SK-N-SH treated with all-trans-retinoic acid at 6 μM for 48 hours (cell line): ENCODE measurements around the gene CIDEC.

ENCODE experiments used
- ATAC-seq: fragments of 200-7000 bp; cut with Tn5 transposase; 3 replicates; pipeline ENCODE4 v1.9.1; 2020; ENCODE audit warnings: mild to moderate bottlenecking, moderate library complexity
- ARNTL ChIP-seq: fragments of 450-650 bp; formaldehyde crosslinking; IDR thresholded peaks from 2 replicates; pipeline ENCODE4 v1.5.0; 2020; ENCODE audit warnings: low read depth, mild to moderate bottlenecking, moderate library complexity, borderline replicate concordance
- BACH2 ChIP-seq: fragments of 250-450 bp; sonication (Bioruptor Pico); IDR thresholded peaks from 2 replicates; pipeline ENCODE4 v1.9.0; 2021; ENCODE audit warnings: mild to moderate bottlenecking, borderline replicate concordance
- CREB5 ChIP-seq: fragments of 250-450 bp; sonication (Bioruptor Pico); IDR thresholded peaks from 2 replicates; pipeline ENCODE4 v1.5.1; 2020; ENCODE audit warnings: low read depth, mild to moderate bottlenecking, moderate library complexity
- CSDC2 ChIP-seq: fragments of 250-450 bp; sonication (Bioruptor Pico); IDR thresholded peaks from 2 replicates; pipeline ENCODE4 v1.5.0; 2020; ENCODE audit warnings: mild to moderate bottlenecking, moderate library complexity
- CSRNP3 ChIP-seq: fragments of 250-450 bp; sonication (Bioruptor Pico); IDR thresholded peaks from 2 replicates; pipeline ENCODE4 v1.5.1; 2021; ENCODE audit warnings: mild to moderate bottlenecking, moderate library complexity
- ESRRG ChIP-seq: fragments of 250-450 bp; sonication (Bioruptor Pico); IDR thresholded peaks from 2 replicates; pipeline ENCODE4 v1.6.1; 2021; ENCODE audit warnings: mild to moderate bottlenecking
- GLIS3 ChIP-seq: fragments of 250-450 bp; sonication (Bioruptor Pico); IDR thresholded peaks from 2 replicates; pipeline ENCODE4 v1.5.0; 2020; ENCODE audit warnings: mild to moderate bottlenecking, moderate library complexity
- OSR1 ChIP-seq: fragments of 250-450 bp; sonication (Bioruptor Pico); IDR thresholded peaks from 2 replicates; pipeline ENCODE4 v1.8.0; 2022; ENCODE audit warnings: moderate library complexity, mild to moderate bottlenecking, inconsistent platforms
- PATZ1 ChIP-seq: fragments of 250-450 bp; sonication (Bioruptor Pico); IDR thresholded peaks from 2 replicates; pipeline ENCODE4 v1.8.0; 2020; ENCODE audit warnings: mild to moderate bottlenecking, moderate library complexity, borderline replicate concordance
- POU6F1 ChIP-seq: fragments of 250-450 bp; sonication (Bioruptor Pico); IDR thresholded peaks from 2 replicates; pipeline ENCODE4 v1.8.0; 2021; ENCODE audit warnings: low read depth, mild to moderate bottlenecking, moderate library complexity, borderline replicate concordance
- PPARA ChIP-seq: fragments of 250-450 bp; sonication (Bioruptor Pico); IDR thresholded peaks from 2 replicates; pipeline ENCODE4 v1.5.0; 2020; ENCODE audit warnings: mild to moderate bottlenecking, borderline replicate concordance
- RARB ChIP-seq: fragments of 250-450 bp; sonication (Bioruptor Pico); IDR thresholded peaks from 2 replicates; pipeline ENCODE4 v1.8.0; 2021; ENCODE audit warnings: mild to moderate bottlenecking, moderate library complexity
- SNAI2 ChIP-seq: fragments of 250-450 bp; sonication (Bioruptor Pico); IDR thresholded peaks from 2 replicates; pipeline ENCODE4 v1.5.0; 2020; ENCODE audit warnings: mild to moderate bottlenecking, moderate library complexity
- TOX ChIP-seq: fragments of 250-450 bp; sonication (Bioruptor Pico); IDR thresholded peaks from 2 replicates; pipeline ENCODE4 v1.8.0; 2021; ENCODE audit warnings: mild to moderate bottlenecking, moderate library complexity, borderline replicate concordance
- TSHZ2 ChIP-seq: fragments of 250-450 bp; sonication (Bioruptor Pico); IDR thresholded peaks from 2 replicates; pipeline ENCODE4 v1.5.0; 2020; ENCODE audit warnings: mild to moderate bottlenecking, moderate library complexity
- ZC3H10 ChIP-seq: fragments of 250-450 bp; sonication (Bioruptor Pico); IDR thresholded peaks from 2 replicates; pipeline ENCODE4 v1.5.1; 2021; ENCODE audit warnings: mild to moderate bottlenecking, moderate library complexity
- ZFP3 ChIP-seq: fragments of 250-450 bp; sonication (Bioruptor Pico); IDR thresholded peaks from 2 replicates; pipeline ENCODE4 v1.5.0; 2020; ENCODE audit warnings: mild to moderate bottlenecking, moderate library complexity
- ZNF565 ChIP-seq: fragments of 450-650 bp; formaldehyde crosslinking; conservative IDR thresholded peaks from 2 replicates; pipeline ENCODE4 v1.5.0; 2020; ENCODE audit warnings: low read depth, mild to moderate bottlenecking, moderate library complexity
- ZNF70 ChIP-seq: fragments of 450-650 bp; formaldehyde crosslinking; IDR thresholded peaks from 2 replicates; pipeline ENCODE4 v1.5.0; 2020; ENCODE audit warnings: mild to moderate bottlenecking, moderate library complexity
- ZNF8 ChIP-seq: fragments of 450-650 bp; formaldehyde crosslinking; IDR thresholded peaks from 2 replicates; pipeline ENCODE4 v1.5.0; 2020; ENCODE audit warnings: mild to moderate bottlenecking, moderate library complexity

CIDEC gene

GRCh38 chr3:9883706-9884554 lies 3.9 kb upstream of the CIDEC start (continued):
- no peak for TF ChIP-seq CSRNP3 (CRISPR knock-in tag)
- TF ChIP-seq ZNF8 (CRISPR knock-in tag), result no peak
- TF ChIP-seq SNAI2, result no peak
- no peak for TF ChIP-seq CREB5 (CRISPR knock-in tag)

- TF ChIP-seq ZNF565 (CRISPR knock-in tag) (no peak), SNAI2 (no peak), PATZ1 (CRISPR knock-in tag) (no peak)
- TF ChIP-seq, all 23 proteins: peak for 0
- no peak for ATAC-seq
Observed at GRCh38 chr3:9881441-9881840, 1.4 kb upstream of the CIDEC start.

- TF ChIP-seq POU6F1 (CRISPR knock-in tag) (no peak), TOX (CRISPR knock-in tag) (no peak), ESRRG (CRISPR knock-in tag) (no peak), CSRNP3 (CRISPR knock-in tag) (no peak), GLIS3 (CRISPR knock-in tag) (no peak), ZNF8 (CRISPR knock-in tag) (no peak), PPARA (no peak), ZNF565 (CRISPR knock-in tag) (no peak), PATZ1 (CRISPR knock-in tag) (no peak), OSR1 (no peak)
- no peak for ATAC-seq
Observed at GRCh38 chr3:9878700-9879099, 1.4 kb downstream of the CIDEC start.

GRCh38 chr3:9876991-9877390 lies 3.1 kb downstream of the CIDEC start:
- no peak for ATAC-seq
- no peak for TF ChIP-seq ZFP3 (CRISPR knock-in tag)
- TF ChIP-seq PPARA, result no peak
- no peak for TF ChIP-seq ZNF565 (CRISPR knock-in tag)
- TF ChIP-seq PATZ1 (CRISPR knock-in tag), result no peak
- TF ChIP-seq TSHZ2 (CRISPR knock-in tag), result no peak
- no peak for TF ChIP-seq CSDC2
- no peak for TF ChIP-seq ESRRG (CRISPR knock-in tag)
- TF ChIP-seq ZNF70, result no peak
- TF ChIP-seq RARB (CRISPR knock-in tag), result no peak
- TF ChIP-seq ARNTL (CRISPR knock-in tag), result no peak
- TF ChIP-seq ZC3H10 (CRISPR knock-in tag), result no peak
- no peak for TF ChIP-seq ZNF8 (CRISPR knock-in tag)
- no peak for TF ChIP-seq BACH2 (CRISPR knock-in tag)
